ENCODE results near the gene AQP3. TPM values are rescaled to one million over a fixed set of nuclear protein-coding genes. Genes with fewer than 3 reads are reported as not detected.
"Not testable (repeated sequence)": the region's sequence is repeated elsewhere in the genome, so short reads cannot be mapped to it uniquely, and the experiment has no call there.

The AQP3 gene
- total RNA-seq, 1 donor from 2014 or later = 26.2 TPM

GRCh38 chr9:33414889-33415500 is 32.4 kb downstream of the AQP3 start:
- no peak for DNase-seq (ENCODE audit: low spot score)

GRCh38 chr9:33414268-33414667 is 33.1 kb downstream of the AQP3 start:
- DNase-seq (ENCODE audit: low spot score) = no peak

- no peak for DNase-seq (ENCODE audit: low spot score)
Measured at GRCh38 chr9:33408087-33408486, 39.3 kb downstream of the AQP3 start.

GRCh38 chr9:33407061-33407460 is 40.3 kb downstream of the AQP3 start:
- DNase-seq (ENCODE audit: low spot score) = no peak

- DNase-seq (ENCODE audit: low spot score) = no peak
Measured at GRCh38 chr9:33404788-33405362, 42.5 kb downstream of the AQP3 start.

- DNase-seq (ENCODE audit: low spot score) = no peak
Measured at GRCh38 chr9:33403941-33404787, 43.2 kb downstream of the AQP3 start.

- not testable (repeated sequence) for DNase-seq (ENCODE audit: low spot score)
Measured at GRCh38 chr9:33402371-33402770, 45.0 kb downstream of the AQP3 start, which contains the start of gene AQP7. TSS of gene AQP7 (minus strand) at chr9:33402568. CDS start at chr9:33401262, 1,306 bp downstream.

GRCh38 chr9:33401809-33402208 is 45.6 kb downstream of the AQP3 start:
- not testable (repeated sequence) for DNase-seq (ENCODE audit: low spot score)

GRCh38 chr9:33399047-33399446 is 48.3 kb downstream of the AQP3 start:
- not testable (repeated sequence) for DNase-seq (ENCODE audit: low spot score)

- not testable (repeated sequence) for DNase-seq (ENCODE audit: low spot score)
Measured at GRCh38 chr9:33397801-33398200, 49.6 kb downstream of the AQP3 start.

- DNase-seq (ENCODE audit: low spot score) = peak; percentile 70
Measured at GRCh38 chr9:33395159-33395879, 52.1 kb downstream of the AQP3 start.

GRCh38 chr9:33393986-33394385 is 53.4 kb downstream of the AQP3 start:
- not testable (repeated sequence) for DNase-seq (ENCODE audit: low spot score)

GRCh38 chr9:33393581-33393980 is 53.8 kb downstream of the AQP3 start:
- DNase-seq (ENCODE audit: low spot score) = no peak

- DNase-seq (ENCODE audit: low spot score) = not testable (repeated sequence)
Measured at GRCh38 chr9:33392591-33393021, 54.8 kb downstream of the AQP3 start.

Other genes starting within 250 kb of the AQP3 start
- 2.5 TPM for gene SPINK4, start 207.4 kb downstream of the AQP3 start, total RNA-seq
- gene BAG1, start 182.9 kb downstream of the AQP3 start, total RNA-seq = 92.5 TPM
- 73.0 TPM for gene CHMP5, start 182.5 kb downstream of the AQP3 start, total RNA-seq
- 30.1 TPM for gene NFX1, start 157.1 kb downstream of the AQP3 start, total RNA-seq
- gene AQP7, start 45.0 kb downstream of the AQP3 start, total RNA-seq = 15.0 TPM
- gene NOL6, start 26.3 kb upstream of the AQP3 start, total RNA-seq = 18.9 TPM
- 2.1 TPM for gene ANKRD18B, start 76.7 kb upstream of the AQP3 start, total RNA-seq

Data from mucosa of gallbladder (tissue), 1 donor.